Measurements from ENCODE around the gene CLCNKB. TPM values are rescaled to one million over a fixed set of nuclear protein-coding genes. Genes with fewer than 3 reads are reported as not detected.
A peak's percentile ranks its signal among the peaks of the same experiment; 100 is the strongest.

Gene CLCNKB
- total and polyA plus RNA-seq, 2 of the 4 experiments (the other 2 are of a cell fraction): 0.09 TPM; not detected in 1

GRCh38 chr1:16088351-16088911 lies 44.8 kb downstream of the CLCNKB start:
- H3K4me2 ChIP-seq (ENCODE audit: low read depth, low read length): no peak overlapping the region
- H3K18ac ChIP-seq (ENCODE audit: low read depth, low read length): no peak overlapping the region
- peak overlapping the region in 1 of 2 experiments; percentile 22; a peak in 1 of 4 replicates for H4K8ac ChIP-seq (ENCODE audit: low read depth in 2 of 2, low read length in 2 of 2)
- H2AK5ac ChIP-seq (ENCODE audit: low read depth, low read length): peak overlapping the region; percentile 20; the same call in 1 of the 2 replicates
- BruUV-seq (replicated peaks): no TSS peak
- H4K20me1 ChIP-seq (ENCODE audit: insufficient read depth, low read length): no peaks in the 10 kb centered on the region
- ATAC-seq (ENCODE audit: low read depth) (no peak), DNase-seq (no peak)
- in situ Hi-C loops (cut with MboI; ENCODE audit: low sequenced_read_pairs) (no loop called here), intact Hi-C loops (cut with micrococcal nuclease) (no loop called here), dilution Hi-C loops (cut with HindIII; ENCODE audit: low sequenced_read_pairs, unreplicated experiment) (no loop called here)
- H3K27me3 ChIP-seq (ENCODE audit: control insufficient read depth, insufficient read depth, low read length): no peaks in the 10 kb centered on the region; the same call in 1 of the 2 replicates
- H3K4ac ChIP-seq (ENCODE audit: low read depth, low read length): peak overlapping the region; percentile 43; the same call in 1 of the 2 replicates
- no peak overlapping the region for H3K9ac ChIP-seq (ENCODE audit: low read depth, low read length)
- ChIA-PET POLR2A (ENCODE audit: unreplicated experiment) (no interaction called here), CTCF (no interaction called here)
- peak overlapping the region; percentile 87 for H2AK9ac ChIP-seq (replicated peaks; ENCODE audit: low read depth, low read length, poor library complexity)
- no peak overlapping the region for H3K4me3 ChIP-seq (ENCODE audit: insufficient read depth, low read depth, low read length)
- 88% methylated on average over 5 of the region's 17 CpGs; no CpG with 5 or more reads in 1 of the 2 experiments for WGBS, 2 experiments (ENCODE audit: extremely low coverage in 2 of 2, insufficient read length in 1 of 2)
- H2AFZ ChIP-seq (replicated peaks; ENCODE audit: low read length, poor library complexity): peak overlapping the region; percentile 56
- peak overlapping the region; percentile 42; the same call in 1 of the 2 replicates for H2BK20ac ChIP-seq (ENCODE audit: low read depth, low read length)
- no peak overlapping the region for H3K27ac ChIP-seq (ENCODE audit: insufficient read depth, low read length)
- H3K9me1 ChIP-seq (ENCODE audit: insufficient read depth, low read length): no peaks in the 10 kb centered on the region
- peaks cover 5% of the 10 kb centered on the region; the same call in 1 of the 2 replicates for H3K4me1 ChIP-seq (ENCODE audit: control insufficient read depth, insufficient read depth, low read length)
- TF ChIP-seq NFE2L2 (IDR thresholded peaks at IDR 0.05; ENCODE audit: low read depth, low read length): no peak
- TF ChIP-seq, protein P1, sequence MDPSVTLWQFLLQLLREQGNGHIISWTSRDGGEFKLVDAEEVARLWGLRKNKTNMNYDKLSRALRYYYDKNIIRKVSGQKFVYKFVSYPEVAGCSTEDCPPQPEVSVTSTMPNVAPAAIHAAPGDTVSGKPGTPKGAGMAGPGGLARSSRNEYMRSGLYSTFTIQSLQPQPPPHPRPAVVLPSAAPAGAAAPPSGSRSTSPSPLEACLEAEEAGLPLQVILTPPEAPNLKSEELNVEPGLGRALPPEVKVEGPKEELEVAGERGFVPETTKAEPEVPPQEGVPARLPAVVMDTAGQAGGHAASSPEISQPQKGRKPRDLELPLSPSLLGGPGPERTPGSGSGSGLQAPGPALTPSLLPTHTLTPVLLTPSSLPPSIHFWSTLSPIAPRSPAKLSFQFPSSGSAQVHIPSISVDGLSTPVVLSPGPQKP (IDR thresholded peaks at IDR 0.05; ENCODE audit: borderline replicate concordance, low read depth, low read length): no peak
- no peak for TF ChIP-seq MAZ (IDR thresholded peaks at IDR 0.05; ENCODE audit: borderline replicate concordance, low read depth, low read length)
- TF ChIP-seq CTCF (conservative IDR thresholded peaks at IDR 0.05; ENCODE audit: low read depth, low read length): no peak
- H3K56ac ChIP-seq (ENCODE audit: extremely low read depth, insufficient read depth, low read length): no peak overlapping the region
- peak overlapping the region; percentile 60 for H2BK5ac ChIP-seq (ENCODE audit: low read depth, low read length, poor library complexity, severe bottlenecking)
- H3K36me3 ChIP-seq (ENCODE audit: control insufficient read depth, insufficient read depth, low read length): no peaks in the 10 kb centered on the region
- peak overlapping the region; percentile 61 for H2BK120ac ChIP-seq (ENCODE audit: low read depth, low read length)
- no peak overlapping the region; the same call in 1 of the 2 replicates for H4K5ac ChIP-seq (ENCODE audit: low read depth, low read length)
- no peaks in the 10 kb centered on the region for H3K9me3 ChIP-seq (ENCODE audit: control insufficient read depth, insufficient read depth, low read length)
- H3K23ac ChIP-seq (ENCODE audit: low read depth, low read length): no peak overlapping the region
- no peak overlapping the region for H3K14ac ChIP-seq (replicated peaks; ENCODE audit: low read depth, low read length)
- no peak overlapping the region; the same call in 2 of the 3 replicates for H2BK15ac ChIP-seq (ENCODE audit: low read depth, low read length)
- H4K91ac ChIP-seq (ENCODE audit: insufficient read depth, low read depth, low read length): no peak overlapping the region; the same call in 1 of the 2 replicates
- H3K79me1 ChIP-seq (ENCODE audit: low read depth in 1 of 2, low read length in 2 of 2): no peaks in the 10 kb centered on the region
